Esophagus squamous epithelium (tissue), 5 donors: ENCODE measurements around the gene PGAM4. TPM values are rescaled to one million over a fixed set of nuclear protein-coding genes. Genes with fewer than 3 reads are reported as not detected.

Source experiments
- DNase-seq: peaks from one replicate; lab custom pipeline; 2025; lab: John Stamatoyannopoulos, UW
- H3K27ac ChIP-seq, 4 donors: fragments of 200-600 bp; sonication (generic); one replicate each; pipeline ENCODE4 v1.5.1; 2016 to 2019; ENCODE audit warnings: mild to moderate bottlenecking in 1 of 4
- H3K27me3 ChIP-seq, 4 donors: fragments of 200-600 bp; sonication (generic); 1 replicate in 3 of 4; 2 replicates in 1 of 4; pipeline versions ENCODE4 v1.5.1 to v1.6.0; 2017 to 2021; ENCODE audit warnings: antibody characterized with exemption in 1 of 4
- H3K36me3 ChIP-seq, 3 donors: fragments of 200-600 bp; sonication (generic); one replicate each; pipeline ENCODE4 v1.5.1; 2016 to 2019
- H3K4me1 ChIP-seq, 3 donors: fragments of 200-600 bp; sonication (generic); one replicate each; pipeline ENCODE4 v1.5.1; 2017 to 2019
- H3K4me3 ChIP-seq, 4 donors: fragments of 200-600 bp; sonication (generic); 1 replicate in 3 of 4; 2 replicates in 1 of 4; pipeline ENCODE4 v1.5.1; 2016 to 2019; ENCODE audit warnings: mild to moderate bottlenecking in 2 of 4, moderate library complexity in 1 of 4
- H3K9me3 ChIP-seq, 3 donors: fragments of 200-600 bp; sonication (generic); one replicate each; pipeline ENCODE4 v1.5.1; 2016 to 2019
- POLR2A ChIP-seq, 4 donors: fragments of 450-650 bp; IDR thresholded peaks; one replicate each; pipeline ENCODE4 v1.6.1; 2017; ENCODE audit warnings: antibody characterized with exemption in 4 of 4, mild to moderate bottlenecking in 4 of 4, moderate library complexity in 3 of 4
- WGBS, 2 donors: methylation state at CpG; one replicate each; pipeline ENCODE4 v1.1.5; 2018; 5-methylcytosine and 5-hydroxymethylcytosine counted together
- intact Hi-C: fragments of 100-400 bp; cut with DNase I; formaldehyde crosslinking; loops from one replicate; pipeline ENCODE4 v1.15.0; 2022
- total RNA-seq, 4 donors: library from RNA; depleted of rRNA; stranded (reverse); fragments of >200 nt; gene quantifications; one replicate each; pipeline ENCODE4 v1.1.0, GENCODE V29; 2016
- TF ChIP-seq, protein P1 (sequence below), 6 experiments: fragments of 450-650 bp in 4 of 6; fragments of 200-600 bp in 2 of 6; sonication (generic) in 2 of 6; IDR thresholded peaks; one replicate each; pipeline ENCODE4 v1.5.1; 2016 to 2019; ENCODE audit warnings: antibody characterized with exemption in 6 of 6, mild to moderate bottlenecking in 4 of 6, moderate library complexity in 4 of 6
- donor health status: DM: yes; HTN: yes; CAD: no.

Gene PGAM4
- total RNA-seq, 4 donors from 2014 or later: not detected

DNA sequence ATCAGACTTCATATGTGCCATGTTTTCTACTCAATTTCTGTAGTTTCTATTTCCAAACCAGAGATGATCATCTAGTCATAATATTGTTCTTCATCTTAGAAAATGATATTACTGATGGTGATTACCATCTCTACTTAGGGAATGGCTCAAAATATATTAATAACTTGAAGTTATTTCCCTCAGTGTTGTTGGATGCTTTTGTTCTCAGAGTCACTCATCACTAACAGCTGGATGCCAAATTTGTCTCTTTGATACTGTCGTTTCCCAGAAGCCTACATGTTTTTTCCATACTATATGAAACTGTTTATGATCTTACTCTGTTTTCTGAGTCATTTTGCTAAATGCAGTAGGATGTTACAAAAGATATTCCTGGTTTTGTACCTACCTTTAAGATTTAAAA is 8.9 kb downstream of the PGAM4 start:
- TF ChIP-seq POLR2A (IDR thresholded peaks at IDR 0.05): no peak
- TF ChIP-seq, protein P1, sequence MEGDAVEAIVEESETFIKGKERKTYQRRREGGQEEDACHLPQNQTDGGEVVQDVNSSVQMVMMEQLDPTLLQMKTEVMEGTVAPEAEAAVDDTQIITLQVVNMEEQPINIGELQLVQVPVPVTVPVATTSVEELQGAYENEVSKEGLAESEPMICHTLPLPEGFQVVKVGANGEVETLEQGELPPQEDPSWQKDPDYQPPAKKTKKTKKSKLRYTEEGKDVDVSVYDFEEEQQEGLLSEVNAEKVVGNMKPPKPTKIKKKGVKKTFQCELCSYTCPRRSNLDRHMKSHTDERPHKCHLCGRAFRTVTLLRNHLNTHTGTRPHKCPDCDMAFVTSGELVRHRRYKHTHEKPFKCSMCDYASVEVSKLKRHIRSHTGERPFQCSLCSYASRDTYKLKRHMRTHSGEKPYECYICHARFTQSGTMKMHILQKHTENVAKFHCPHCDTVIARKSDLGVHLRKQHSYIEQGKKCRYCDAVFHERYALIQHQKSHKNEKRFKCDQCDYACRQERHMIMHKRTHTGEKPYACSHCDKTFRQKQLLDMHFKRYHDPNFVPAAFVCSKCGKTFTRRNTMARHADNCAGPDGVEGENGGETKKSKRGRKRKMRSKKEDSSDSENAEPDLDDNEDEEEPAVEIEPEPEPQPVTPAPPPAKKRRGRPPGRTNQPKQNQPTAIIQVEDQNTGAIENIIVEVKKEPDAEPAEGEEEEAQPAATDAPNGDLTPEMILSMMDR (IDR thresholded peaks at IDR 0.05): no peak
- Histone ChIP-seq H3K4me3 (no peak overlapping the region), H3K27ac (no peak overlapping the region), H3K27me3 (no peaks in the 10 kb centered on the region), H3K36me3 (no peaks in the 10 kb centered on the region), H3K4me1 (no peaks in the 10 kb centered on the region), H3K9me3 (no peaks in the 10 kb centered on the region)
- no peak for DNase-seq
- intact Hi-C loops: no loop called here
- WGBS, 2 donors: 30 to 33% methylated on average over 1 of the region's 1 CpG

DNA sequence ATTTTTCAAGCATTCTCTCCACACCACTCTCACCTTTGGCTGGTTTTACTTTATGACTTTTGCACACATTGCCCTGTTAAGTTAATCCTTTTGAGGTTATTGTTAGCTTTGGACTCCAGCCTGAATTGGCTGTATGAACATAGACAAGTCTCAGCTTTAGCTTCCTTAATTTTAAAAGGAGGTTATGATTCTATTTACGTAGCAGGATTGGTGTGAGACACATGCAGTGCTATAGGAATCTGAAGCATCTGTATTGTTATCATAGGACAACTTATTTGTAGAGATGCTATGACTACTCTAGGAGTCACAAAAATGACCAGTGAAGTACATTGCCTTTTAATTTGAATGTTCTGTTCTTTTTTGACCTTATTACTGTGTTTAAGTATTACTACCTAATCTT is 15.7 kb downstream of the PGAM4 start:
- Histone ChIP-seq H3K27me3 (no peaks in the 10 kb centered on the region), H3K4me1 (peaks cover 0 to 26% (median 0%) of the 10 kb centered on the region in 3 donors), H3K4me3 (no peak overlapping the region), H3K36me3 (no peaks in the 10 kb centered on the region), H3K27ac (peak overlapping the region in 3 of 4 donors; percentile 34 to 59 (median 49)), H3K9me3 (no peaks in the 10 kb centered on the region)
- WGBS, 2 donors: 35 to 56% methylated on average over 1 of the region's 1 CpG
- intact Hi-C loops: no loop called here
- TF ChIP-seq, protein P1 (IDR thresholded peaks at IDR 0.05): no peak
- TF ChIP-seq POLR2A (IDR thresholded peaks at IDR 0.05): no peak
- DNase-seq: no peak

DNA sequence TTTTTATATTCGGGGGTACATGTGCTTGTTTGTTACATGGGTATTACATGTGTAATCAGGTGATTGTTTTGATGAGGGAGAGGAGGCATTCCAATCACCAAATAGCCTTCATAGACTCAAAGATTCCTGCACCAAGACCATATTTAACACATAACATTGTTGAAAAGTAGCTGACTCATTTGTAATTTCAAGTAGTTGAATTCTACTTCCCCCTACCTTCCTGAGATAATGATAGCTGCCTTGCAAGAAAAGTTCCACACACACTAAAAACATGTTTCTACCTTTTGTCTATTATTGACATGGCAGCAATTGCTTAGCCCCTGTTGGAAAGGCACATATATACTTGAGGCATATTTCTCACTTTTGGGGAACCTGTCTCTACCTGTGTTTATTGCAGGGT is 16.1 kb downstream of the PGAM4 start:
- TF ChIP-seq POLR2A (IDR thresholded peaks at IDR 0.05): no peak
- TF ChIP-seq, protein P1 (IDR thresholded peaks at IDR 0.05): no peak
- H3K36me3 ChIP-seq: no peaks in the 10 kb centered on the region
- H3K4me1 ChIP-seq: peaks cover 0 to 26% (median 0%) of the 10 kb centered on the region in 3 donors
- DNase-seq: no peak
- H3K27ac ChIP-seq: peak overlapping the region in 3 of 4 donors; percentile 34 to 59 (median 49)
- H3K4me3 ChIP-seq: no peak overlapping the region
- no peaks in the 10 kb centered on the region for H3K27me3 ChIP-seq
- H3K9me3 ChIP-seq: no peaks in the 10 kb centered on the region
- 20 to 26% methylated on average over 1 of the region's 1 CpG for WGBS, 2 donors
- intact Hi-C loops: no loop called here

DNA sequence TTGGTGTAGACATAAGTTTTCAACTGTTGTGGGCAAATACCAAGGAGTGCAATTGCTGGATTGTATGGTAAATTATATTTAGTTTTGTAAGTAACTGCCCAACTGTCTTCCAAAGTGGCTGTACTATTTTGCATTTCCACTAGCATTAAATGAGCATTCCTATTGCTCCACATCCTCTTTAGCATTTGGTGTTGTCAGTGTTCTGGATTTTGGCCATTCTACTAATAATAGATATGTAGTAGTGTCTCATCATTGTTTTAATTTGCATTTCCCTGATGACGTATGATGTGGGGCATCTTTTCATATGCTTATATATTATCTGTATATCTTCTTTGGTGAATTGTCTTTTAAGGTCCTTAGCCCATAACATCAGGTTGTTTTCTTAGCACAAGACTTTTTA is 17.3 kb downstream of the PGAM4 start:
- Histone ChIP-seq H3K27me3 (no peaks in the 10 kb centered on the region), H3K36me3 (no peaks in the 10 kb centered on the region), H3K27ac (no peak overlapping the region), H3K4me3 (no peak overlapping the region), H3K9me3 (no peaks in the 10 kb centered on the region), H3K4me1 (peaks cover 0 to 26% (median 0%) of the 10 kb centered on the region in 3 donors)
- TF ChIP-seq, protein P1 (IDR thresholded peaks at IDR 0.05): no peak
- TF ChIP-seq POLR2A (IDR thresholded peaks at IDR 0.05): no peak
- no peak for DNase-seq
- intact Hi-C loops: no loop called here
- 50% methylated on average over 1 of the region's 1 CpG for WGBS, 2 donors

DNA sequence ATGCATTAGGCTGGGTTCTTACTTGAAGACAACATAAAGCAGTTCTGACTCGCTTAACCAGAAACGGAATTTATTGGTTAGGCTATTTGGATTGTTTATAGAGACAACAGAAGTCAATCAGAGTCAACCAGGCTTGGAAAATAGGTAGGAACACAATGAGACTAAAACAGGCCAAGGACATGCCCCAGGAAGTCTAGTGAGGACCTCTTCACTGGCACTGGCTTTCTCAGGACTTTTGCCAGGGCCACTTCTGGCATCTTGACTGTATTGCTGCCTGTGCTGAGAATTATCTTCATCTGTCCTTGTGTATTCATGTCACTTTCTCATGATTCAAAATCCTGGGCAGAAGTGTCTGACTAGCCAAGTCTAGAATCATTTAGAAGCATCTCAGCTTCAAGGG is 19.6 kb downstream of the PGAM4 start:
- intact Hi-C loops: no loop called here
- H3K9me3 ChIP-seq: no peaks in the 10 kb centered on the region
- no peak for TF ChIP-seq POLR2A (IDR thresholded peaks at IDR 0.05)
- TF ChIP-seq, protein P1 (IDR thresholded peaks at IDR 0.05): no peak
- WGBS, 2 donors: 60 to 63% methylated on average over 2 of the region's 2 CpGs
- H3K4me1 ChIP-seq: peaks cover 0 to 26% (median 0%) of the 10 kb centered on the region in 3 donors
- H3K36me3 ChIP-seq: no peaks in the 10 kb centered on the region
- H3K27me3 ChIP-seq: no peaks in the 10 kb centered on the region
- DNase-seq: no peak
- no peak overlapping the region for H3K4me3 ChIP-seq
- peak overlapping the region in 2 of 4 donors; percentile 25 to 30 for H3K27ac ChIP-seq
